Endothelial cell (in vitro differentiated cells): ENCODE results near the gene URB2. TPM values are rescaled to one million over a fixed set of nuclear protein-coding genes. Genes with fewer than 3 reads are reported as not detected.

ENCODE experiments used
- DNase-seq: peaks from one replicate; pipeline ENCODE4 v3.0.0; 2021; ENCODE audit warnings: low spot score
- H3K27ac Mint-ChIP-seq: one replicate; pipeline ENCODE4 v1.8.0; 2021; ENCODE audit warnings: mixed read lengths, inconsistent platforms; ENCODE audit not compliant: unreplicated experiment
- H3K27me3 Mint-ChIP-seq: one replicate; pipeline ENCODE4 v1.8.0; 2021; ENCODE audit warnings: mild to moderate bottlenecking, moderate library complexity, mixed read lengths, inconsistent platforms; ENCODE audit not compliant: unreplicated experiment
- H3K36me3 Mint-ChIP-seq: one replicate; pipeline ENCODE4 v1.8.0; 2021; ENCODE audit warnings: mild to moderate bottlenecking, low read depth, mixed read lengths, inconsistent platforms; ENCODE audit not compliant: unreplicated experiment
- H3K4me1 Mint-ChIP-seq: one replicate; pipeline ENCODE4 v1.8.0; 2021; ENCODE audit warnings: mild to moderate bottlenecking, mixed read lengths, inconsistent platforms; ENCODE audit not compliant: unreplicated experiment
- H3K4me3 Mint-ChIP-seq: one replicate; pipeline ENCODE4 v1.8.0; 2021; ENCODE audit warnings: mild to moderate bottlenecking, mixed read lengths, inconsistent platforms; ENCODE audit not compliant: unreplicated experiment
- H3K9me3 Mint-ChIP-seq: one replicate; pipeline ENCODE4 v1.8.0; 2021; ENCODE audit warnings: mixed read lengths, inconsistent platforms; ENCODE audit not compliant: unreplicated experiment
- CTCF ChIP-seq: fragments of 200-600 bp; sonication (generic); IDR thresholded peaks from one replicate; pipeline ENCODE4 v1.5.0; 2021; ENCODE audit warnings: antibody characterized with exemption; ENCODE audit not compliant: unreplicated experiment
- total RNA-seq: library from RNA; stranded (reverse); fragmentation: NEBNext Ultra II Directional; extraction: Animal tissue kit (Norgen Biotek cat#: 25700); gene quantifications from one replicate; pipeline ENCODE4 v1.2.1, GENCODE V29; 2021; ENCODE audit not compliant: unreplicated experiment

URB2 gene
- total RNA-seq, 1 donor from 2014 or later = 10.6 TPM

- H3K36me3 Mint-ChIP-seq = peaks cover 12% of the 10 kb centered on the region
- H3K4me1 Mint-ChIP-seq = no peaks in the 10 kb centered on the region
- no peak overlapping the region for H3K4me3 Mint-ChIP-seq
- no peak for TF ChIP-seq CTCF
- no peaks in the 10 kb centered on the region for H3K27me3 Mint-ChIP-seq
- no peak overlapping the region for H3K27ac Mint-ChIP-seq
- H3K9me3 Mint-ChIP-seq = no peaks in the 10 kb centered on the region
- no peak for DNase-seq
These were observed 15.3 kb downstream of the URB2 start for GRCh38 chr1:229641306-229641705.

- peaks cover 18% of the 10 kb centered on the region for H3K36me3 Mint-ChIP-seq
- H3K27me3 Mint-ChIP-seq = no peaks in the 10 kb centered on the region
- DNase-seq = no peak
- H3K4me1 Mint-ChIP-seq = no peaks in the 10 kb centered on the region
- H3K4me3 Mint-ChIP-seq = no peak overlapping the region
- H3K27ac Mint-ChIP-seq = no peak overlapping the region
- no peak for TF ChIP-seq CTCF
- H3K9me3 Mint-ChIP-seq = no peaks in the 10 kb centered on the region
These were observed 16.3 kb downstream of the URB2 start for GRCh38 chr1:229642376-229642775.

DNA sequence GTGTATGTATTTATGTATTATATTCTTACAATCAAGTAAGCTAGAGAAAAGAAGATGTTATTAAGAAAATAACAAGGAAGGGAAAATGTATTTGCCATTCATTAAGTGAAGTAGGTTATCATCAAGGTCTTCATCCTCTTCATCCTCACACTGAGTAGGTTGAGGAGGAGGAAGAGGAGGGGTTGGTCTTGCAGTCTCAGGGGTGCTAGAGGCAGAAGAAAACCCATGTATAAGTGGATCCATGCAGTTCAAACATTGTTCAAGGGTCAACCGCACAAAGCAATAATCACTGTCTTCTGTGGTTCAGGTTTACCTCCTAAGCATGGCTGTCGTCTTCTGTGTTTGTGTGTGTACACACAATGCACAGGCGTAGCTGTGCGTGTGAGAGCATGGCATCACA lies 16.9 kb downstream of the URB2 start:
- H3K9me3 Mint-ChIP-seq = no peaks in the 10 kb centered on the region
- no peak for DNase-seq
- no peak for TF ChIP-seq CTCF
- no peaks in the 10 kb centered on the region for H3K4me1 Mint-ChIP-seq
- peaks cover 17% of the 10 kb centered on the region for H3K36me3 Mint-ChIP-seq
- no peak overlapping the region for H3K4me3 Mint-ChIP-seq
- H3K27ac Mint-ChIP-seq = no peak overlapping the region
- no peaks in the 10 kb centered on the region for H3K27me3 Mint-ChIP-seq

GRCh38 chr1:229643996-229644745 lies 18.1 kb downstream of the URB2 start:
- no peak for TF ChIP-seq CTCF
- Mint-ChIP-seq H3K9me3 (no peaks in the 10 kb centered on the region), H3K36me3 (peaks cover 16% of the 10 kb centered on the region), H3K4me1 (no peaks in the 10 kb centered on the region), H3K27me3 (no peaks in the 10 kb centered on the region), H3K27ac (no peak overlapping the region), H3K4me3 (no peak overlapping the region)
- no peak for DNase-seq

DNA sequence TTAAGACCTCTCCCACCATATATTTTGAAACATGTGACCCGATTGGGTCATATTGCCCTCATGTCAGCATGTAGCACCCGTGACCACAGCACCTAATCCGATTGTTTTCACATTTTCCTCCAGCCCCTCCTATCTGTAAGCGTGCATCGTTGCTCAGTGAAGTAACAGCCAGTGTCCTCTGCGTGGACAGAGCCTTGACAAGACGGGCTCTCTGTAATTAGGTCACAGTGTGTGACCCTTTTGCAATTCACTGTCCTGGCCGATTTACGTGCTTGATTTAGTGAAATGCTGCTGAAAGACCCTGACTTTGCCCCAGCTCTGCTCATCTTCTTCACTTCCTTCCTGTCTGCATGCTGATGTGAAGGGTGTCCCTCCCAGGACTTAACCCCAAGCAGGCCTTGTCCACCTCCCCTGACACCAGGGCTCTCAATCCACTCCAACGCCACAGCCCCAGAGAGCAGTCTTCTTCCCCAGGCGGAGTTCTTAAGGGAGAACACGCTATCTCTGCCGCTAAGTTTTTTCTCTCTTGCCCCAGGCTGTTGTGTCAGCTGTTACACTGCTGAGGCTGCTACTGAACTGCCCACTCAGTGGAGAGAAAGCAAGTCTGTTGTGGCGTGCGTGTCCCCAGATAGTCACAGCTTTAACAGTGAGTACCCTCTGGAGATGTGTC lies 19.4 kb downstream of the URB2 start:
- DNase-seq = no peak
- peaks cover 21% of the 10 kb centered on the region for H3K36me3 Mint-ChIP-seq
- peak overlapping the region; percentile 0 for H3K4me3 Mint-ChIP-seq
- H3K4me1 Mint-ChIP-seq = no peaks in the 10 kb centered on the region
- no peaks in the 10 kb centered on the region for H3K27me3 Mint-ChIP-seq
- H3K9me3 Mint-ChIP-seq = no peaks in the 10 kb centered on the region
- TF ChIP-seq CTCF = no peak
- no peak overlapping the region for H3K27ac Mint-ChIP-seq
